CD14-positive monocyte (primary cell): ENCODE measurements around the gene PPP1R15B. TPM values are rescaled to one million over a fixed set of nuclear protein-coding genes. Genes with fewer than 3 reads are reported as not detected.

Experiments
- DNase-seq, 3 donors: peaks; one replicate each; pipeline ENCODE4 v3.0.0-alpha.2; 2011 to 2022
- H2AFZ ChIP-seq: 2 replicates; pipeline ENCODE4 v1.6.0; 2012; ENCODE audit warnings: mild to moderate bottlenecking, low read depth, low read length, inconsistent platforms; ENCODE audit not compliant: insufficient read depth, poor library complexity, severe bottlenecking
- H3K27ac ChIP-seq, 2 donors: 1 replicate in 1 of 2; 2 replicates in 1 of 2; pipeline ENCODE4 v1.5.1; 2012 to 2013; ENCODE audit warnings: low read length in 2 of 2, control low read depth in 1 of 2, inconsistent platforms in 1 of 2, low read depth in 1 of 2, mild to moderate bottlenecking in 1 of 2
- H3K27me3 ChIP-seq, 2 donors: one replicate each; pipeline versions ENCODE4 v1.6.0 to v1.6.1; 2011 to 2013; ENCODE audit warnings: low read length in 2 of 2; ENCODE audit not compliant: control insufficient read depth in 2 of 2, insufficient read depth in 2 of 2
- H3K36me3 ChIP-seq, 2 donors: replicated peaks in 1 of 2; 1 replicate in 1 of 2; 2 replicates in 1 of 2; pipeline versions ENCODE4 v1.5.1 to v1.6.1; 2012 to 2013; ENCODE audit warnings: low read length in 2 of 2, control low read depth in 1 of 2, inconsistent platforms in 1 of 2, mild to moderate bottlenecking in 1 of 2; ENCODE audit not compliant: insufficient read depth in 2 of 2, control insufficient read depth in 1 of 2
- H3K4me1 ChIP-seq, 2 donors: 1 replicate in 1 of 2; 2 replicates in 1 of 2; pipeline versions ENCODE4 v1.5.1 to v1.6.1; 2012 to 2013; ENCODE audit warnings: low read length in 2 of 2, control low read depth in 1 of 2, inconsistent platforms in 1 of 2, mild to moderate bottlenecking in 1 of 2, moderate library complexity in 1 of 2; ENCODE audit not compliant: insufficient read depth in 2 of 2, control insufficient read depth in 1 of 2
- H3K4me2 ChIP-seq: replicated peaks from 2 replicates; pipeline ENCODE3; 2012; ENCODE audit warnings: low read length, moderate library complexity, mild to moderate bottlenecking; ENCODE audit not compliant: poor library complexity, severe bottlenecking; ENCODE audit errors: extremely low read depth
- H3K4me3 ChIP-seq, 3 experiments: fragments of 200-600 bp in 1 of 3; sonication (generic) in 1 of 3; replicated peaks in 1 of 3; 1 replicate in 2 of 3; 2 replicates in 1 of 3; pipeline ENCODE4 v1.5.1; 2011 to 2013; ENCODE audit warnings: low read length in 3 of 3, mild to moderate bottlenecking in 3 of 3, control low read depth in 2 of 3, low read depth in 2 of 3, inconsistent platforms in 1 of 3, moderate library complexity in 1 of 3
- H3K79me2 ChIP-seq: 2 replicates; pipeline ENCODE4 v1.6.0; 2012; ENCODE audit warnings: mild to moderate bottlenecking, control low read depth, inconsistent platforms, low read length, moderate library complexity; ENCODE audit not compliant: insufficient read depth
- H3K9ac ChIP-seq: 2 replicates; pipeline ENCODE4 v1.6.0; 2017; ENCODE audit warnings: low read length, mild to moderate bottlenecking; ENCODE audit not compliant: insufficient read depth, poor library complexity, severe bottlenecking
- H3K9me3 ChIP-seq, 2 donors: replicated peaks in 1 of 2; 1 replicate in 1 of 2; 2 replicates in 1 of 2; pipeline versions ENCODE4 v1.5.1 to v1.6.1; 2012 to 2013; ENCODE audit warnings: low read length in 2 of 2, control low read depth in 1 of 2; ENCODE audit not compliant: control insufficient read depth in 1 of 2, insufficient read depth in 1 of 2
- H4K20me1 ChIP-seq: 2 replicates; pipeline ENCODE4 v1.6.0; 2012; ENCODE audit warnings: mild to moderate bottlenecking, low read length, control low read depth, moderate library complexity; ENCODE audit not compliant: insufficient read depth
- H3K27ac Mint-ChIP-seq, 7 donors: one replicate each; pipeline ENCODE4 v1.8.0; 2020; ENCODE audit warnings: mild to moderate bottlenecking in 7 of 7, mixed read lengths in 7 of 7, moderate library complexity in 6 of 7, inconsistent platforms in 2 of 7
- H3K27me3 Mint-ChIP-seq, 3 donors: one replicate each; pipeline ENCODE4 v1.8.0; 2021 to 2022; ENCODE audit warnings: low read depth in 3 of 3, mild to moderate bottlenecking in 3 of 3, mixed read lengths in 3 of 3, moderate library complexity in 3 of 3, inconsistent platforms in 1 of 3
- H3K36me3 Mint-ChIP-seq, 2 donors: one replicate each; pipeline ENCODE4 v1.8.0; 2020; ENCODE audit warnings: mixed read lengths in 2 of 2, inconsistent platforms in 1 of 2, mild to moderate bottlenecking in 1 of 2
- H3K4me1 Mint-ChIP-seq: one replicate; pipeline ENCODE4 v1.8.0; 2020; ENCODE audit warnings: mild to moderate bottlenecking, mixed read lengths
- H3K4me3 Mint-ChIP-seq, 2 donors: one replicate each; pipeline ENCODE4 v1.8.0; 2020; ENCODE audit warnings: mild to moderate bottlenecking in 2 of 2, mixed read lengths in 2 of 2, moderate library complexity in 1 of 2
- H3K9me3 Mint-ChIP-seq, 7 donors: one replicate each; pipeline ENCODE4 v1.8.0; 2020 to 2022; ENCODE audit warnings: mixed read lengths in 7 of 7, mild to moderate bottlenecking in 6 of 7, moderate library complexity in 6 of 7, inconsistent platforms in 2 of 7
- WGBS: methylation state at CpG from one replicate; pipeline ENCODE4 v1.1.5; 2013; ENCODE audit warnings: missing lambda C conversion rate; ENCODE audit not compliant: insufficient coverage; 5-methylcytosine and 5-hydroxymethylcytosine counted together
- intact Hi-C, 2 donors: fragments of 100-400 bp; cut with micrococcal nuclease; formaldehyde crosslinking; loops; one replicate each; pipeline versions ENCODE4 v1.15.0 to v1.15.1; 2023
- polyA plus RNA-seq, 3 donors: library from polyadenylated mRNA; depleted of rRNA in 1 of 3; unstranded in 2 of 3; stranded (reverse) in 1 of 3; fragments of 300-500 nt in 2 of 3; fragments of >200 nt in 1 of 3; fragmentation: Illumina TruSeq in 2 of 3; gene quantifications; 1 replicate in 2 of 3; 2 replicates in 1 of 3; pipeline ENCODE4 v1.2.3, GENCODE V29; 2012 to 2021
- TF ChIP-seq, protein P1 (sequence below): fragments of 200-600 bp; IDR thresholded peaks from one replicate; pipeline ENCODE4 v1.8.0; 2022; ENCODE audit warnings: antibody characterized with exemption, mild to moderate bottlenecking

The PPP1R15B gene
- polyA plus RNA-seq, 3 donors: 31.1 to 117 (median 31.8) TPM

DNA sequence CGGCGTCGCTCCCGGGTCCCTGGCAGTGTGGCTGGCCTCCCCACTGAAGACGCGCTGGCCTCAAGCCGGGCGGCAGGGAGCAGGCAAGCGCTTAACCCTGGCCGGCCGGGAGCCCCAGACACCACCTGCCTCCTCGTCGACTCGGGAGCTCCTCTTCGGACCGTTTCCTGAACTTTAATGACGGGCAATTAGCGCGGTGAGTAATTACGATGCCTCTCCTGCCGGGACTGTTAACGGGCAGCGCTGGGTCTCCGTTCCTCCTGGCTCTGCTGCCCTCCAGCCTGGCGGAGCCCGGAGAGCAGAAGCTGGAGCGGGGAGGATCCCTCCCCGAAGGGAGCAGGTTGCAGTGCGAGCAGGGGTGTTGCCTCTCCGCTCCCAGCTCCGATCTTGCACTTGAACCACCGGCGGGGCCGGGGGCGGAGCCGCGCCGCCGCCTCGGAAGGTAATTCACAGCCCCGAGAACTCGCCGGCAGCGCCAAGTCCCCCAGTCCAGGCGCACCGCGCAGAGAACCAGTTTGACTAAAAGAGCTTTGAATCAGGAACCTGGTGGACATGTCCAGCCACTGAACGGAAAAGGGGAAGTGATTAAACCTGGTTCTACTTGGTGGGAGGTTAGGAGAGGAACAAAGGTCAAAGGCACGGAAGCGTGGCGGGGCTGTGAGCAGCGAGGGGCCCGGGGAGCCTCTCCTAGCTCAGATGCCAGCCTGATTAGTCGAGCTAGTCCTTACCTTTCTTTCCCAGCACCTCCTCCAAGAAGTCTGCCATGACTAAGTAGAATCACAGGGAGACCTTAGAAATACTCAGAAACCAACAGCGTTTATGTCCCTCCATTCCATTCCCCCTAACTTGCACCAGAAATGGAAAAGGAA lies 33.6 kb downstream of the PPP1R15B start:
- peaks cover 0 to 3% of the 10 kb centered on the region in 2 donors for H3K36me3 Mint-ChIP-seq
- intact Hi-C loops: no loop called here
- H2AFZ ChIP-seq: peak overlapping the region; percentile 85
- no peaks in the 10 kb centered on the region for H4K20me1 ChIP-seq
- peak overlapping the region; percentile 64 for H3K9ac ChIP-seq
- TF ChIP-seq, protein P1, sequence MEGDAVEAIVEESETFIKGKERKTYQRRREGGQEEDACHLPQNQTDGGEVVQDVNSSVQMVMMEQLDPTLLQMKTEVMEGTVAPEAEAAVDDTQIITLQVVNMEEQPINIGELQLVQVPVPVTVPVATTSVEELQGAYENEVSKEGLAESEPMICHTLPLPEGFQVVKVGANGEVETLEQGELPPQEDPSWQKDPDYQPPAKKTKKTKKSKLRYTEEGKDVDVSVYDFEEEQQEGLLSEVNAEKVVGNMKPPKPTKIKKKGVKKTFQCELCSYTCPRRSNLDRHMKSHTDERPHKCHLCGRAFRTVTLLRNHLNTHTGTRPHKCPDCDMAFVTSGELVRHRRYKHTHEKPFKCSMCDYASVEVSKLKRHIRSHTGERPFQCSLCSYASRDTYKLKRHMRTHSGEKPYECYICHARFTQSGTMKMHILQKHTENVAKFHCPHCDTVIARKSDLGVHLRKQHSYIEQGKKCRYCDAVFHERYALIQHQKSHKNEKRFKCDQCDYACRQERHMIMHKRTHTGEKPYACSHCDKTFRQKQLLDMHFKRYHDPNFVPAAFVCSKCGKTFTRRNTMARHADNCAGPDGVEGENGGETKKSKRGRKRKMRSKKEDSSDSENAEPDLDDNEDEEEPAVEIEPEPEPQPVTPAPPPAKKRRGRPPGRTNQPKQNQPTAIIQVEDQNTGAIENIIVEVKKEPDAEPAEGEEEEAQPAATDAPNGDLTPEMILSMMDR: no peak
- H3K4me1 Mint-ChIP-seq: peaks cover 16% of the 10 kb centered on the region
- no peaks in the 10 kb centered on the region for H3K9me3 ChIP-seq
- peak; percentile 72 to 83 (median 82) for DNase-seq
- H3K27ac ChIP-seq: no peak overlapping the region
- peaks cover 31 to 45% of the 10 kb centered on the region in 2 donors for H3K27me3 ChIP-seq
- WGBS: under 1% methylated on average over 51 of the region's 55 CpGs
- H3K4me1 ChIP-seq: peaks cover 21 to 25% of the 10 kb centered on the region in 2 donors
- H3K4me2 ChIP-seq: peak overlapping the region; percentile 92
- peak overlapping the region in 3 of 7 donors; percentile 44 to 57 (median 47) for H3K27ac Mint-ChIP-seq
- peaks cover 0 to 4% (median 0%) of the 10 kb centered on the region in 7 donors for H3K9me3 Mint-ChIP-seq
- H3K4me3 ChIP-seq: peak overlapping the region; percentile 13 to 79 (median 40)
- peak overlapping the region; percentile 79 to 94 for H3K4me3 Mint-ChIP-seq
- H3K79me2 ChIP-seq: no peaks in the 10 kb centered on the region
- H3K36me3 ChIP-seq: no peaks in the 10 kb centered on the region
- H3K27me3 Mint-ChIP-seq: peaks cover 23 to 32% (median 28%) of the 10 kb centered on the region in 3 donors

DNA sequence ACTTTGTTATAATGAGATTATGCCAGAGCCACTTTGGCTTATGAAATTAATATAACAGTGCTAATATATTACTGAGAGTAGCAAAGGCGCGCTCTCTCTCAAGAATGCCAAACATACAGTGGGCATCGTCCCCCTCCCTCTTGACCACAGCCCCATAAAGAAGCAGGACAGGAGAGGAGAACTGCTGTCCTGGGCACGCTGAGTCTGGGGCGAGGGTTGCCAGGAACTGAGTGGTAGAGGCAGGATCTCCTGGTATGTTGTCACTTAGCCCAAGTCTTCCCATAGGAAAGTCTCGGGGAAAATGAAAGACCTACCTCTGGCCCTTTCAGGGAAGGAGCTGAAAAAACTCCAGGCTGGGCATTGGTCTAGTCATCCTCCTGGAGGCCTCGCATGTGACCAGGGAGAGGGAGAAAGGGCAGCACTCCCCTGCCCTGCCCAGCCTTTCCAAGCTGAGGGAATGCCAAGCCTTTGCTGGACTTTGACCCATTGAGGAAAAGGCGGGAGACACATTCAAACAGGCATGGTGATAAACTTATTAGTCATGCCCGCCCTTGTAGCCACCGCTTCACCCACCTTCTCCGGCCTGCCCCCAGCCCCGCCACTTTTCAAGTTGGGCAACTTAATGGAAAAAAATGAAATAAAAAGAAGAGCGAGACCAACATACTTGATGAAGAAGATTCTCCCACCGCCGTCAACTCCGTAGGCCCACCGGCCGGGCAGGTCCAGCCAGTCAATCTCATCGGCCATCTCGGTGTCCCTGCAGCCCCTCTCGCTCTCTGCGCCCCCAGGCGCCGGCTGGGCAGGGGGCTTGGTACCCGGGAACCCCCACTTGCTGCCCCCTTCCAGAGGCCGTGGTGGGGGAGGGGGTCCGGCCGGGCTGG lies 34.5 kb downstream of the PPP1R15B start:
- Mint-ChIP-seq H3K4me1 (peaks cover 16% of the 10 kb centered on the region), H3K27me3 (peaks cover 25 to 36% (median 33%) of the 10 kb centered on the region in 3 donors), H3K4me3 (peak overlapping the region; percentile 70 to 88), H3K9me3 (peaks cover 0 to 4% (median 0%) of the 10 kb centered on the region in 7 donors), H3K36me3 (peaks cover 0 to 3% of the 10 kb centered on the region in 2 donors), H3K27ac (no peak overlapping the region)
- H3K4me2 ChIP-seq: peak overlapping the region; percentile 92
- WGBS: 70% methylated on average over 18 of the region's 28 CpGs
- intact Hi-C loops: no loop called here
- peak overlapping the region; percentile 85 for H2AFZ ChIP-seq
- no peaks in the 10 kb centered on the region for H3K79me2 ChIP-seq
- no peaks in the 10 kb centered on the region for H3K9me3 ChIP-seq
- no peaks in the 10 kb centered on the region for H4K20me1 ChIP-seq
- H3K4me1 ChIP-seq: peaks cover 15 to 19% of the 10 kb centered on the region in 2 donors
- no peaks in the 10 kb centered on the region for H3K36me3 ChIP-seq
- H3K27ac ChIP-seq: no peak overlapping the region
- DNase-seq: no peak
- H3K9ac ChIP-seq: peak overlapping the region; percentile 64
- H3K4me3 ChIP-seq: peak overlapping the region in 1 of 3 experiments; percentile 79
- peaks cover 31 to 45% of the 10 kb centered on the region in 2 donors for H3K27me3 ChIP-seq
- TF ChIP-seq, protein P1: no peak
